Stimulated activated CD8-positive, alpha-beta memory T cell treated with anti-CD3 and anti-CD28 coated beads, Interleukin-7, amount 100 ng/mL, for 4 hours (primary cell): ENCODE measurements around the gene S100A7A.

Source experiments
- DNase-seq, 2 donors: peaks; one replicate each; pipeline ENCODE4 v3.0.0-alpha.2; 2020; ENCODE audit warnings: low read depth in 2 of 2

Gene S100A7A

DNA sequence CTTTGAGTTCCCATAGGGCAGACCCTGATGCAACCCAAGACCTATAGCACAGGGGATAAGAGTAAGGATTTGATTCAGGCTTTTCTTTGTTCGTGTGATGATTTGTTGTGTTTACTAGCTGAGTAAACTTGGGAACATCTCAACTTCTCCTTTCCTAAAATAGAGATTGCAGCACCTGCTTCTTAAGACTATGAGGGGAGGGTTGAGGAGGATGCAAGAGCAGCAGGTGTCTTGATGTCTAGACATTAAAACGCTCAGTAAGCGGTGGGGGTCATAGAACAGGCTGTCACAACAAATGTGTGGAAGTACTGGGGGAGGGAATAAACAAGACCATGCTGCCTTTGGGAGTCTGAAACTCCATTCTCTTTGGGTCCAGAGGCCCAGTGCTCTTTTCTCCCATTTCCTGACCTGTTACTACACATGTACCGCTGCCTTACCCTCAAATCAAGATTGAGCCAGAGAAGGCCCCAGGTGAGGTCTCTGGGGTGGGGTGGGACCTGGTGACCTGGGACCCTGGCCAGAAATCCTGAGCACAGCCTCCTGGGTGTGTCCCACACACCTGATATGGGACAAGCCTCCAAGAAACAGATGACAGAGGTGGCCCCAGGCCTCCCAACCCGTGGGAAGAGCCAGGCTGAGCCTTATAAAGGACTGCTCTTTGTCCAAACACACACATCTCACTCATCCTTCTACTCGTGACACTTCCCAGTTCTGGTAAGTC lies at the start of gene S100A7A:
TSS of gene S100A7A (plus strand) at position 671 of the 721 bp plus-strand sequence. CDS start 1,563 bp downstream, outside the sequence.
- DNase-seq, result no peak

GRCh38 chr1:153367090-153367489 lies 49.2 kb upstream of the S100A7A start:
- no peak for DNase-seq

DNA sequence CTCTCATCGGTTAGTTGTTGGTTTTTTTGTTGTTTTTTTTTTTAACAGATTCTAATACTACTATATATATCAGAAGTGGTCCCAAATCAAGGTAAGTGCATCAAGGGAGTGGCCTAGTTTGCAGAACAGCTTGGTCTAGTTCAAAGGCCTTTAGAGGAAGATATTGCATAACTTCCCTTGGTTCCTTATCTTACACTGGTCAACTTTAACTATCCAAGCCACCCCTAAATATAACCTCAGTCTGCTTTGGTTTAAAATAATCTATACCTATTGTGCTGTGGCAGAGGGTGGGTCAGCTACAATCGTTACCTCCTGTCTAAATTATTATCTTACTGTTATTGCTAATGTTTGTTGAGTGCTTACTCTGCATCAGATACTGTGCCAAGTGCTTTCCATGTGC lies 47.8 kb upstream of the S100A7A start:
- DNase-seq, result no peak

DNA sequence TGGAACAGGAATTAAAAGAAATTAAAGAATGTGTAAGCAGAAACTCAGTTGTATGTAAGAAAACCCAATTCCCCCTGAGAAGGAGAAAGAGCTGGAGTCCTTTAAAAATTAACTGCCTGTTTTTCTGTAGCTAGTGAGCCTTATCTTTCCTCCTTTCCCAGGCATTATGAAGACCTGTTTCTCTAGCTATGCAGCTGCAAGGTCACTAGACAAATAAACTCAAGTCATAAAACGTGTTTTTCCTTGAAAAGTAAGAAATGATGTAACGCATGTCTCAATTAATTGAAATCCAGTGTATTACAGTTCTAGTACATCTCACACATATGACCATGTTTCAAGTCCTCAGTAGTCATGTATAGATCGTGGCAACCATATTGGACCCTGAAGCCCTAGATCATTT lies 46.2 kb upstream of the S100A7A start:
- no peak for DNase-seq

DNA sequence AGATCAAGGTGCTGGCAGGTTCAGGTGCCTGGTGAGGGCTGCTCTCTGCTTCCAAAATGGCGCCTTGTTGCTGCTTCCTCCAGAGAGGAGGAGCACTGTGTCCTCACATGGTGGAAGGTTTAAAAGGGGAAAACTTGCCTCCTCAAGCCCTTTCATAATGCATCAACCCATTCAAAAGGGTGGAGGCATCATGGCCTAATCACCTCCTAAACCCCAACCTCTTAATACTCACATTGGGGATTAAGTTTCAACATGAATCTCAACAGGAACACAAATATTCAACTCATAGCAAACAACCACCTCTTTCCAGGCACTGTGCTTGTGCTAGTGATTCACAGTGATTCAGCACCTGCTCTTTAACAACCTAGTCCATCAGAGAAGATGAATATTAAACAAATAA lies 45.1 kb upstream of the S100A7A start:
- no peak for DNase-seq

DNA sequence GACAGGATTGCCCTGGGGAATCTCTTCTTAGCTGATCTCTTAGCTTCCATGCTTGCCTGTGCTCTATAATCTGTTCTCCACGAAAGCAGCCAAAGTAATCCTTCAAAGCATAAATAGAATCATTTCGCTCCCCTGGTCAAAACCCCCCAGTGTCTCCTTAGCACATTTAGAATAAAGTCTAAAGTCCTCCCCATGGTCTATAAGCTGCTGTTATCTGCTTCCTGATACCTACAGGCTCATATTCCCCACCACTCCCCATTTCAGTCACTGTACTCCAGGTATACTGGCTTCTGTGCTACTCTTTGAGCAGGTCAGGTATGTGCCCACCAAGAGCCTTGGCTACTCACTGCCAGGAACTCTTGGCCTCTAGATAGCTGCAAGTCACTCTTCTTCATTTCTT lies 43.7 kb upstream of the S100A7A start:
- no peak for DNase-seq

GRCh38 chr1:153374071-153374470 lies 42.2 kb upstream of the S100A7A start:
- DNase-seq, result no peak

DNA sequence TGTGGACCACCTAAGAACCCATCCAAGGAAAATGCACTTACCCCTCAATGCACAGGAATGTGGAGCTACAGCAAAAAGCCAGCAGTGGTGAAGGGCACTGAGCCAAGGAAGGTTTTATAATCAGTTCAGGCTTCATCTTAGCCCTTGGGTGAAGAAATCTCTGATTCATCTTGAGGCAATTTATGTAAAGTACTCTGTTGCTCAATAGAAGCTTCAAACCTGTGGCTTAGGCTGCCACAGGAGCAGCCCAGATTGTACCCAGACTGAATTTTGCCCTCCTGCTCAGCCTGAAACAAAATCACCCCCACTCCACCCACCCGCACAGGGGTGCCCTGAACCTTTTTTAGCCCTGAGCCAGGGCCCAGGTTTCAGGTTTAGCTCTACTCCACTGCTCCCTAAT lies 40.8 kb upstream of the S100A7A start, which contains the start of gene S100A12:
TSS of gene S100A12 (minus strand) at position 111 of the 400 bp plus-strand sequence. CDS start 1,029 bp downstream, outside the sequence.
- DNase-seq, result no peak

- DNase-seq, result no peak
Measured at GRCh38 chr1:153379591-153379990, 36.7 kb upstream of the S100A7A start.

GRCh38 chr1:153380711-153381110 lies 35.6 kb upstream of the S100A7A start:
- no peak for DNase-seq

GRCh38 chr1:153384958-153385580 lies 31.3 kb upstream of the S100A7A start:
- DNase-seq, result no peak

DNA sequence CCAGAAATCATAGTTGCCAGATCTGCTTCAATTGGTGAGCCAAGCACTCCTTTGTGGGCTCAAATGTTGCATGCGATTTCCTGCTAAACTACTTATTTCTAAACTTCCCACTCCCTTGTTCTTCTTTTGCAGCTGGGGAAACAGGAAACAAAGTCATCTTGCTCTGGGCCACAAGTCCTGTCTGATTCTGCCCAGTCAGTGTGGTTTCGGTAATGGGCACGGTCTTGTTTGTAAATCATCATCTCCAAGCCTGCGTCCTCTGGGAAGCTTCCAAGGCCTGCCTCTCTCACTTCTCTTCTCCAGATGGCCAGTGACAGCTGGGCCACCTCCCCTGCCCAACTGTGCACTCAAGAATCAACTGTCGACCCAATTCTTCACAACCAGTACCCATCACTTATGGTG lies 29.8 kb upstream of the S100A7A start:
- no peak for DNase-seq

GRCh38 chr1:153387001-153387400 lies 29.3 kb upstream of the S100A7A start:
- no peak for DNase-seq

DNA sequence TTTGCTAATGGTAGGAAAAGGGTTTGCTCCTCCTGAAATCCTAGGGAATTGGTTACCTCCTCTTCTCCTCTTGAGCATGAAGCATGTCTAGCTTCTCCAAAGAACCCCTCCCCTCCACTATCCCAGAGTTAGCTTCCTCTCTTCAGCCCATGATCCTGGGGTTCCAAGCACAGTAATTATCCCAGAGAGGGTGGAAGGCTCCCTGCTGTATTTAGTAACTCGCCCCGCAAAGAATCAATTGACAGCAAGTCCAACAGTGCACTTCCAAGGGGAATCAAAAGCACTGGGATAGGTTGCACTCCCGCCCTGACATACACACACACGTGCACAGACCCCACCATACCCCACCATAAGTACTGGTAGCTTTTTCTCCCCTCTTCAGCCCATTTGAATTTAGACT lies 28.5 kb upstream of the S100A7A start:
- DNase-seq, result no peak

- DNase-seq, result no peak
Measured at GRCh38 chr1:153389401-153389800, 26.9 kb upstream of the S100A7A start.

- DNase-seq, result no peak
Measured at GRCh38 chr1:153389973-153390879, 26.1 kb upstream of the S100A7A start.

DNA sequence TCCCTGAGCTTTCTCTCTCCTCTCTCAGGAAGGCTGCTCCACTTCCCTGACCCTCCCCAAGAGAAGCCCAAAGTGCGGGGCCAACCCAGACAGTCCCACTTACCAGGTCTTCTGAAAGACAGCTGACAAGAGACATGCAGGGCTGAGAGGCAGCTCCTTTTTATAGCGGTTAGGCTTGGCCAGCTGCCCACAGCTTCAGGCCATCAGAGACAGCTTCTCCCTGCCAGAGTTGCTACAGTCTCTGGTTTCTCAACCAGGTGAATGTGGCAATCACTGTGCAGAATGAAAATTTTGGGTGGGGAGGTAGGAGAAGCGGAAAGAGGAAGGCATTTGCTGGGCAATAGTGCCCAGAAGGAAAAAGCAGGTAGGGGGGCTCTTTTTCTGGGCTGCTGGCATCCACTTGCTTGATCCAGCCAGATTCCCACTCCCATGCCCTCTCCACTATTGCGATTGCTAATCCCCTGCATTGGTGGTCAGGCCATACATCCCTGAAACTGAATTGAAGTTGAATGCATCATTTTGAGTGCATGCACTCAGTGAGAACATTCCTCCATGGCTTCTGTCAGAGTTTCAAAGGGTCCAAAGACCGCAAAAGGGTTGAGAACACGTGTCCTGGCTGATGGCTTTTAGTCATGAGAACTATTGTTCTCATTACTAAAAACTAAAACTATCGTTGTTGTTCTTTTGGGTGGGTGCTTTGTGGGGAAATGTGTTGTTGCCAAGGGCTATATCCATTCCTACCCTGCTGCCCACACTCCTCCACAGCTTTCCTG lies 25.2 kb upstream of the S100A7A start, which contains the start of gene S100A8:
TSS of gene S100A8 (minus strand) at position 136 of the 773 bp plus-strand sequence. CDS start 538 bp downstream, outside the sequence.
- DNase-seq, result no peak

DNA sequence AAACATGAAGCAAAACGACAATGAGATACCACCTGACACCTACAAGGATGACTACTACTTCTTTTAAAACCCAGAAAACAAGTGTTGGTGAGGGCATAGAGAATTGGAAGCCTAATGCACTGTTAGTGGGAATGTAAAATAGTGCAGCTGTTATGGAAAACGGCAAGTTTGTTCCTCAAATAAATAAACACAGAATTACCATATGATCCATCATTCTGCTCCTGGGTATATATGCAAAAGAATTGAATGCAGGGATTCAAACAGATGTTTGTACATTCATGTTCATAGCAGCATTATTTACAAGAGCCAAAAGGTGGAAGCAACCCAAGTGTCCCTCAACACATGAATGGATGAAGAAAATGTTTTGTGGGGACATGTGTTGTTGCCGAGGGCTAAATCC lies 24.1 kb upstream of the S100A7A start:
- no peak for DNase-seq

DNA sequence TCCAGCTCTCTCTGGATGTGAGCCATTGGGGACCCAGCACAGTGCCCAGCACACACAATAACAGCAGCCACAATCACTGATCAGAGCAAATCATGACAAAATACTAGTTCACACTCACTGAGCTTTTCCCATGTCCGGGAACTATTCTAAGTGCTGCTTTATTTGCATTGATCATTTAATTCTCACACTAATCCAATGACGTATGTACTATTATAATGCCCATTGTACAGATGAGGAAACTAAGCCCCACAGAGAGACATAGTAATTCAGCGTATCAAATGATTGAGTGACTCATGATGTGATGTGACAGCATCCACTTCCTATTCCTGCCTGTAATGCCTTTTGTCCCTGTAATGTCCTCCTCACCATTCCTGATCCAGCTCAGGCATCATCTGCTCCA lies 23.5 kb upstream of the S100A7A start:
- DNase-seq, result no peak

- DNase-seq, result no peak
Measured at GRCh38 chr1:153393926-153394325, 22.4 kb upstream of the S100A7A start.

GRCh38 chr1:153394391-153394790 lies 21.9 kb upstream of the S100A7A start:
- no peak for DNase-seq
